Activated CD8-positive, alpha-beta memory T cell treated with anti-CD3 and anti-CD28 coated beads, Interleukin-2, amount 50 U/mL, for 4 hours (primary cell): ENCODE results near the gene EYS.

Experiments
- DNase-seq: peaks from one replicate; pipeline ENCODE4 v3.0.0-alpha.2; 2020

EYS gene

DNA sequence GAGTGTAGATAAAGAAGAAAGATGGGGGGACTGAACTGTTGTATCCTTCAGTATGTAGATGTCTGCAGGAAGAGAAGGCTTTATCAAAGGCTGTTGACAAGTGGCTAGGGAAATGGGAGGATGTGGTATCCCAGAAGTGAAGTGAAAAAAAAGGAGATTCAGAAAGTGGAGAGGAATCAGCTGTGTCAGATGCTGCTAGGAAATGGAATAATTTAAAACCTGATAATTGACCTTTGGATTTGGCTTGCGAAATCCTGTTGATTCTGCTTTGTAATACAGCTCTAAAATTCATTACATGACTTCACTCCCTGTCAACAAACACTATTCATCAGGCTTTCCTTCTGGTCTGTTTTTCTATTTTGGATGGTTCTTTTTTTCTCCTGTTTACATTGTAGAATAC lies 2029.7 kb downstream of the EYS start:
- no peak for DNase-seq

DNA sequence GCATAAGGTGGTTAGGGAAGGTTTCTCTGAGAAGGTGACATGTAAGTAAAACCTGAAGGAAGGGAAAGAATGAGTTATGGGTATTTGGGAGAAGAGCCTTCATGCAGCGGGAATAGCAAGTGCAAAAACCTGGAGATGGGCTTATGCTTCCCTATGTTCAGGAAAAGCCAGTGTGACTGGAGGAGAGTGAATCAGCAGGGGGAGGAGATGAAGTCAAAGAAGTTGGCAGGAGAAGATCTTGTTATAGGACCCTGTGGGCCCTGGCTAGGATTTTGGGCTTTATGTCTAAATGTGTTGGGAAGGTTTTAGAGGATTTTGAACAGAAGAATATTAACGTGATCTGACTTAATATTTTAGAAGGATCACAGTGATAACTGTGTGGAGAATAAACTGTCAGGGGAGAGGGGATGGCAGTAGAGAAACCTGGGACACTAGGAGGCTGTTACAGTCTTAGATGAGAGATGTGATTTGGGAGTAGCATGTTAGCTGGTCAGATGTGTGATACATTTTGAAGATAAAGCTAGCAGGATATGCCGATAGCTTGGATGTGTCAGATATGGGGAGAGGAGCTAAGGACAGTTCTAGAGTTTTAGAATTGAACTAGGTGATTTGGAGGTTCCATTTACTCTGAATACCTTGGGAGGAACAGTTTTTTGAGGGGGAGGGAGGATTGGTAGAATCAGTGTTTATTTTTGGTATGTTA lies 2030.5 kb downstream of the EYS start:
- DNase-seq, result no peak

DNA sequence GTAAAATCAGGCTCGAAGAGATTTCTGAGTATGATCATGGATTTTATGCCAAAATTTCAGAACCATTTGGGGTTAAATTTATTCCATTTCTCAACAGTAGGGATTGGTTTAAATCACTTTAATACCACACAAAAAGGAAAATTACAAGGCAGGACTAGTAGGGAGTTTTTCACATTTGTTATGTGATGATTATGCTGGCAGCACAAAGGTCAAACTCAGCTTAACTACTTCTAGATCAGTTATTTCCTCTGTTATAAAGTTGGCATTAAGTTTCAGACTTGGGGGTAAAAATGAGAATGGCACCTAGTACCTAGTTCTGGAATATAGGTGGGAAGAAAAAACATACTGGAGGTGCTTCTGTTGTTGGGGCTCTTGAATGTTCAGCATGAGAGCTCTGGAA lies 2031.9 kb downstream of the EYS start:
- no peak for DNase-seq

DNA sequence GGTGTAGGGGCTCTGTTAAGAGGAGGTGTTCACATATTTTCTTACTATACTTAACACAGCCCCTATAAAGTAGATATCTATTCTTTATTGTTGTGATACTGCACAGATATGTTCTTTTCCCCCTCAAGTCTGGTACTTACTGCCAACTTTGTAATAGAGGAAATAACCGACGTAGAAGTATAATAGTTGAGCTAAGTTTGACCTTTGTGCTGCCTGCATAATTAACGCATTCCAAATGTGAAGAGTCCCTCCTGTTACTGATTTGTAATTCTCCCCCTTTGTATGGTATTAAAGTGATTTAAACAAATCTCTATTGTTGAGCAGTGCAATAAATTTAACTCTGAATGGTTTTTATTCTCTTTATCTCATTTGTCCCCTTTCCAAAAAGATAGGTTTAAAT lies 2032.4 kb downstream of the EYS start:
- DNase-seq, result no peak

DNA sequence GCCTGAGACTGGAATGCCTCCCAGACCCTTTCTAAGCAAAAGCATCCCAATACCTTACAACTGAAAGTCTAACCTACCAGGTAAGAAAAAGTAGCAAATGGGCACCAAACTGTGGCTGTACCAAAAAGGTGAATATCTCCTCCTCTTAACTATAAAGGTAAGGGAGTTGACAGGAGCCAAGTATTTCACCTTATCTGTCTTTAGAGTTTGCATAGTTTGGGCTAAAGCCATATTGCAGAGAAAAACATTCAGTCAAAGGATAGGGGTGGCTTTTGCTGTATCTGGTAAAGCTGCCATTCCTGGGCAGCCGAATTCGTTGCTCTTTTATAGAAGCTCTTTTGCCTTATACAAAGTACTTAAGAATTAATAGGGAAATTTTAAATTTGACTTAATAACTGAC lies 2033.3 kb downstream of the EYS start:
- no peak for DNase-seq

DNA sequence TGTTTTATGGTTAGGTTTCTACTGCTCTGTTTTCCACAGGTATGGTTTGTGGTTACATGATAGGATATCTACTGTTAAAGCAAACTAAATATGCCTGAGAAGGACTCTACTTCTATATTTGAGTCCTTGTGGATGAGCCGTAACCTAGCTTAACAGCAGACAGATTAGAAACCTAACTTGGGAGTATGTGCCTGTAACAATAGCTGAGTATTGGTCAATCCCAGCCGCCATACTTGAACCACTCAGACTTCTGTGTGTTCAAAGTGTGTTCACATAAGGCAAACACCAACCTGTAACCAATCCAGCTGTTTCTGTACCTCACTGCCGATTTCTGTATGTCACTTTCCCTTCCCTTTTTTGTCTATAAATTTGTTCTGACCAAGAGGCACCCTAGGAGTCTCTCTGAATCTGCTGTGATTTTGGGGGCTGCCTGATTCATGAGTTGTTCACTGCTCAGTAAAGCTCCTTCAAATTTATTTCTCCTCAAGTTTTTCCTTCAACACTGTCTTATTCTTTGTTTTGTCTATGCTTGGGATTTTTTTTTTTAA lies 2034.4 kb downstream of the EYS start:
- no peak for DNase-seq

DNA sequence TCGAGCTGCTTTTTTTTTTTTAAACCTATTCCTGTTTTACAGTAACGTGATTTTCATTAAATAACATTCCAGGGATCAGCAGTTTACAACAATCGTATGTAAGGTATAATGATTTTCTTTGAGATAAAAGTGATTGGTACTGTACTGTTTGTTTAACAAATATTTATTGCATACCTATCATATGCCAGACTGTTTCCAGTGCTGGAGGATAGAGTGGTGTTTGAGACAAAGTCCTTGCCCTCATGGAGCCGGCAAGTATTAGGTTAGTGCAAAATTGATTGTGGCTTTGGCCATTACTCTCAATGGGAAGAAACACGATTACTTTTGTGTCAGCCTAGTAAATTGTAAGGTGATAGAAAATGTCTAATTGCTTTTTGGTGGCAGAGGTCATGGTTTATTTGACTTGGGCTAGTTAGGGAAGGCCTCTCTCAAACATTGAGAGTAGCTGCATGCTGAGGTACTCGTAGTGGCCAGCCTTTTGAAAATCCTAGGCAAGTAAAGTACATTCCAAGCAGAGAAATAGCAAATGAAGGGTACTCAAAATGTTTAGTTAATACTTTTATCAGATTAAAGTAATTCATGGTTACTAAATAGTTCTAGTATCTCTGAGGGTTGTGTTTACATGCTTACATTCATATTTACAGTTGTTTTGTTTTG lies 2035.8 kb downstream of the EYS start:
- no peak for DNase-seq
